GM23338 (cell line): ENCODE data around the gene FMNL1.

Experiments used
- CREB1 ChIP-seq: fragments of 250-450 bp; sonication (Bioruptor Pico); IDR thresholded peaks from 2 replicates; pipeline ENCODE4 v1.5.0; 2020; ENCODE audit warnings: low read depth, mild to moderate bottlenecking, moderate library complexity
- EZH2 ChIP-seq: fragments of 200-600 bp; sonication (generic); IDR thresholded peaks from one replicate; pipeline ENCODE4 v1.8.0; 2017; ENCODE audit warnings: antibody characterized with exemption, mild to moderate bottlenecking, low read depth; ENCODE audit not compliant: unreplicated experiment
- EZH2phosphoT487 ChIP-seq: fragments of 200-600 bp; sonication (generic); IDR thresholded peaks from one replicate; pipeline ENCODE4 v1.8.1; 2018; ENCODE audit warnings: antibody characterized with exemption; ENCODE audit not compliant: unreplicated experiment
- JUNB ChIP-seq: IDR thresholded peaks from one replicate; pipeline ENCODE4 v1.6.1; 2016; ENCODE audit warnings: antibody characterized with exemption; ENCODE audit not compliant: unreplicated experiment
- POLR2AphosphoS5 ChIP-seq: IDR thresholded peaks from 2 replicates; pipeline ENCODE4 v1.6.1; 2016; ENCODE audit warnings: antibody characterized with exemption, low read depth
- TF ChIP-seq, protein P1 (sequence below), 2 experiments: fragments of 200-600 bp in 1 of 2; sonication (generic) in 1 of 2; conservative IDR thresholded peaks; 2 replicates each; pipeline versions ENCODE4 v1.5.1 to v1.6.1; 2016 to 2017; ENCODE audit warnings: antibody characterized with exemption in 2 of 2, low read depth in 2 of 2, mild to moderate bottlenecking in 2 of 2, moderate library complexity in 1 of 2
- TF ChIP-seq, protein P2 (sequence below): IDR thresholded peaks from 2 replicates; pipeline ENCODE4 v1.6.1; 2016; ENCODE audit warnings: antibody characterized with exemption
- TF ChIP-seq, protein P3 (sequence below): fragments of 250-450 bp; sonication (Bioruptor Pico); IDR thresholded peaks from 2 replicates; pipeline ENCODE4 v1.5.0; 2020; ENCODE audit warnings: mild to moderate bottlenecking, moderate library complexity
- TF ChIP-seq, protein P4 (sequence below): IDR thresholded peaks from one replicate; pipeline ENCODE4 v1.6.1; 2018; ENCODE audit warnings: antibody characterized with exemption; ENCODE audit not compliant: unreplicated experiment

DNA sequence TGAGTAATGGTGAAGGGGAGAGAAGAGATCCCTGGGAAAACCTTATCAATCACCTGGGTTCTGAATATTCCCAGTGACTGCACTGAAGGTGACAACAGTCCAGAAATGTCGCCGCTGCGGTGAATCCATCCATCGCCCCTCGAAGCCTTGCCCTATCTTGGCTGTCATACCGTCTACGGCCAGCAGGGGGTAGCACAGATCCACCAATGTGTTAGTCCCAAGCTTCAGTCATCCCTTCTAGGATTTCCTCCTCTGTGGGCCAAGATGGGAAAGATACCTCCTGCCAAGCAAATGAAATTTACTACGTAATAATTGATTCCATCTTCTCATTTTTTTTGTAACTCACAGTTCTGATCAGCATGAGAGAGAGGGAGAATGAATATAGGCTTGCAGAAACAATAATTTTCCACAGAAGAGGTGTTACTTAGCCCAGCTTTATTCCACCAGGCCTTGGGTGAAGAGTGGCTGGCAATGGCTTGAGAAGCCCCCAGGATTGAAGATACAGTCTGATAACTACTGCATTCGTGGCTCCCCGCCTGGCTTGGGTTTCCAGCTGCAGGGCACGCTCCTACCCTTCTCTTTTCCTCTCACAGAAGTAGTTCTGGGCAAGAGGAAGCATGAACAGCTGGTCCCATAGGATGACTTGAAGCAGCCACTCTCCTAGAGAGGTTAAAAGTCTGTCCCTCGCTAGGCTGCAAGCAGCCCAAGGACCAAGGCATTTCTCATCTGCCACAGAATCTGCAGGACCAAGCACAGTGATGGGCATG lies 2.6 kb upstream of the FMNL1 start:
- TF ChIP-seq, protein P1, sequence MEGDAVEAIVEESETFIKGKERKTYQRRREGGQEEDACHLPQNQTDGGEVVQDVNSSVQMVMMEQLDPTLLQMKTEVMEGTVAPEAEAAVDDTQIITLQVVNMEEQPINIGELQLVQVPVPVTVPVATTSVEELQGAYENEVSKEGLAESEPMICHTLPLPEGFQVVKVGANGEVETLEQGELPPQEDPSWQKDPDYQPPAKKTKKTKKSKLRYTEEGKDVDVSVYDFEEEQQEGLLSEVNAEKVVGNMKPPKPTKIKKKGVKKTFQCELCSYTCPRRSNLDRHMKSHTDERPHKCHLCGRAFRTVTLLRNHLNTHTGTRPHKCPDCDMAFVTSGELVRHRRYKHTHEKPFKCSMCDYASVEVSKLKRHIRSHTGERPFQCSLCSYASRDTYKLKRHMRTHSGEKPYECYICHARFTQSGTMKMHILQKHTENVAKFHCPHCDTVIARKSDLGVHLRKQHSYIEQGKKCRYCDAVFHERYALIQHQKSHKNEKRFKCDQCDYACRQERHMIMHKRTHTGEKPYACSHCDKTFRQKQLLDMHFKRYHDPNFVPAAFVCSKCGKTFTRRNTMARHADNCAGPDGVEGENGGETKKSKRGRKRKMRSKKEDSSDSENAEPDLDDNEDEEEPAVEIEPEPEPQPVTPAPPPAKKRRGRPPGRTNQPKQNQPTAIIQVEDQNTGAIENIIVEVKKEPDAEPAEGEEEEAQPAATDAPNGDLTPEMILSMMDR (conservative IDR thresholded peaks at IDR 0.05; ENCODE audit: low read depth in 2 of 2), result peak; percentile 95 to 99
- no peak for TF ChIP-seq EZH2
- TF ChIP-seq, protein P2, sequence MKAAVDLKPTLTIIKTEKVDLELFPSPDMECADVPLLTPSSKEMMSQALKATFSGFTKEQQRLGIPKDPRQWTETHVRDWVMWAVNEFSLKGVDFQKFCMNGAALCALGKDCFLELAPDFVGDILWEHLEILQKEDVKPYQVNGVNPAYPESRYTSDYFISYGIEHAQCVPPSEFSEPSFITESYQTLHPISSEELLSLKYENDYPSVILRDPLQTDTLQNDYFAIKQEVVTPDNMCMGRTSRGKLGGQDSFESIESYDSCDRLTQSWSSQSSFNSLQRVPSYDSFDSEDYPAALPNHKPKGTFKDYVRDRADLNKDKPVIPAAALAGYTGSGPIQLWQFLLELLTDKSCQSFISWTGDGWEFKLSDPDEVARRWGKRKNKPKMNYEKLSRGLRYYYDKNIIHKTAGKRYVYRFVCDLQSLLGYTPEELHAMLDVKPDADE, result no peak
- TF ChIP-seq, protein P3, sequence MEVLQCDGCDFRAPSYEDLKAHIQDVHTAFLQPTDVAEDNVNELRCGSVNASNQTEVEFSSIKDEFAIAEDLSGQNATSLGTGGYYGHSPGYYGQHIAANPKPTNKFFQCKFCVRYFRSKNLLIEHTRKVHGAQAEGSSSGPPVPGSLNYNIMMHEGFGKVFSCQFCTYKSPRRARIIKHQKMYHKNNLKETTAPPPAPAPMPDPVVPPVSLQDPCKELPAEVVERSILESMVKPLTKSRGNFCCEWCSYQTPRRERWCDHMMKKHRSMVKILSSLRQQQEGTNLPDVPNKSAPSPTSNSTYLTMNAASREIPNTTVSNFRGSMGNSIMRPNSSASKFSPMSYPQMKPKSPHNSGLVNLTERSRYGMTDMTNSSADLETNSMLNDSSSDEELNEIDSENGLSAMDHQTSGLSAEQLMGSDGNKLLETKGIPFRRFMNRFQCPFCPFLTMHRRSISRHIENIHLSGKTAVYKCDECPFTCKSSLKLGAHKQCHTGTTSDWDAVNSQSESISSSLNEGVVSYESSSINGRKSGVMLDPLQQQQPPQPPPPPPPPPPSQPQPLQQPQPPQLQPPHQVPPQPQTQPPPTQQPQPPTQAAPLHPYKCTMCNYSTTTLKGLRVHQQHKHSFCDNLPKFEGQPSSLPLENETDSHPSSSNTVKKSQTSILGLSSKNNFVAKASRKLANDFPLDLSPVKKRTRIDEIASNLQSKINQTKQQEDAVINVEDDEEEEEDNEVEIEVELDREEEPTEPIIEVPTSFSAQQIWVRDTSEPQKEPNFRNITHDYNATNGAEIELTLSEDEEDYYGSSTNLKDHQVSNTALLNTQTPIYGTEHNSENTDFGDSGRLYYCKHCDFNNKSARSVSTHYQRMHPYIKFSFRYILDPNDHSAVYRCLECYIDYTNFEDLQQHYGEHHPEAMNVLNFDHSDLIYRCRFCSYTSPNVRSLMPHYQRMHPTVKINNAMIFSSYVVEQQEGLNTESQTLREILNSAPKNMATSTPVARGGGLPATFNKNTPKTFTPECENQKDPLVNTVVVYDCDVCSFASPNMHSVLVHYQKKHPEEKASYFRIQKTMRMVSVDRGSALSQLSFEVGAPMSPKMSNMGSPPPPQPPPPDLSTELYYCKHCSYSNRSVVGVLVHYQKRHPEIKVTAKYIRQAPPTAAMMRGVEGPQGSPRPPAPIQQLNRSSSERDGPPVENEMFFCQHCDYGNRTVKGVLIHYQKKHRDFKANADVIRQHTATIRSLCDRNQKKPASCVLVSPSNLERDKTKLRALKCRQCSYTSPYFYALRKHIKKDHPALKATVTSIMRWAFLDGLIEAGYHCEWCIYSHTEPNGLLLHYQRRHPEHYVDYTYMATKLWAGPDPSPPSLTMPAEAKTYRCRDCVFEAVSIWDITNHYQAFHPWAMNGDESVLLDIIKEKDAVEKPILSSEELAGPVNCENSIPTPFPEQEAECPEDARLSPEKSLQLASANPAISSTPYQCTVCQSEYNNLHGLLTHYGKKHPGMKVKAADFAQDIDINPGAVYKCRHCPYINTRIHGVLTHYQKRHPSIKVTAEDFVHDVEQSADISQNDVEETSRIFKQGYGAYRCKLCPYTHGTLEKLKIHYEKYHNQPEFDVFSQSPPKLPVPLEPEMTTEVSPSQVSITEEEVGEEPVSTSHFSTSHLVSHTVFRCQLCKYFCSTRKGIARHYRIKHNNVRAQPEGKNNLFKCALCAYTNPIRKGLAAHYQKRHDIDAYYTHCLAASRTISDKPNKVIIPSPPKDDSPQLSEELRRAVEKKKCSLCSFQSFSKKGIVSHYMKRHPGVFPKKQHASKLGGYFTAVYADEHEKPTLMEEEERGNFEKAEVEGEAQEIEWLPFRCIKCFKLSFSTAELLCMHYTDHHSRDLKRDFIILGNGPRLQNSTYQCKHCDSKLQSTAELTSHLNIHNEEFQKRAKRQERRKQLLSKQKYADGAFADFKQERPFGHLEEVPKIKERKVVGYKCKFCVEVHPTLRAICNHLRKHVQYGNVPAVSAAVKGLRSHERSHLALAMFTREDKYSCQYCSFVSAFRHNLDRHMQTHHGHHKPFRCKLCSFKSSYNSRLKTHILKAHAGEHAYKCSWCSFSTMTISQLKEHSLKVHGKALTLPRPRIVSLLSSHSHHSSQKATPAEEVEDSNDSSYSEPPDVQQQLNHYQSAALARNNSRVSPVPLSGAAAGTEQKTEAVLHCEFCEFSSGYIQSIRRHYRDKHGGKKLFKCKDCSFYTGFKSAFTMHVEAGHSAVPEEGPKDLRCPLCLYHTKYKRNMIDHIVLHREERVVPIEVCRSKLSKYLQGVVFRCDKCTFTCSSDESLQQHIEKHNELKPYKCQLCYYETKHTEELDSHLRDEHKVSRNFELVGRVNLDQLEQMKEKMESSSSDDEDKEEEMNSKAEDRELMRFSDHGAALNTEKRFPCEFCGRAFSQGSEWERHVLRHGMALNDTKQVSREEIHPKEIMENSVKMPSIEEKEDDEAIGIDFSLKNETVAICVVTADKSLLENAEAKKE (CRISPR knock-in tag), result no peak
- no peak for TF ChIP-seq POLR2AphosphoS5
- TF ChIP-seq EZH2phosphoT487, result no peak
- TF ChIP-seq, protein P4, sequence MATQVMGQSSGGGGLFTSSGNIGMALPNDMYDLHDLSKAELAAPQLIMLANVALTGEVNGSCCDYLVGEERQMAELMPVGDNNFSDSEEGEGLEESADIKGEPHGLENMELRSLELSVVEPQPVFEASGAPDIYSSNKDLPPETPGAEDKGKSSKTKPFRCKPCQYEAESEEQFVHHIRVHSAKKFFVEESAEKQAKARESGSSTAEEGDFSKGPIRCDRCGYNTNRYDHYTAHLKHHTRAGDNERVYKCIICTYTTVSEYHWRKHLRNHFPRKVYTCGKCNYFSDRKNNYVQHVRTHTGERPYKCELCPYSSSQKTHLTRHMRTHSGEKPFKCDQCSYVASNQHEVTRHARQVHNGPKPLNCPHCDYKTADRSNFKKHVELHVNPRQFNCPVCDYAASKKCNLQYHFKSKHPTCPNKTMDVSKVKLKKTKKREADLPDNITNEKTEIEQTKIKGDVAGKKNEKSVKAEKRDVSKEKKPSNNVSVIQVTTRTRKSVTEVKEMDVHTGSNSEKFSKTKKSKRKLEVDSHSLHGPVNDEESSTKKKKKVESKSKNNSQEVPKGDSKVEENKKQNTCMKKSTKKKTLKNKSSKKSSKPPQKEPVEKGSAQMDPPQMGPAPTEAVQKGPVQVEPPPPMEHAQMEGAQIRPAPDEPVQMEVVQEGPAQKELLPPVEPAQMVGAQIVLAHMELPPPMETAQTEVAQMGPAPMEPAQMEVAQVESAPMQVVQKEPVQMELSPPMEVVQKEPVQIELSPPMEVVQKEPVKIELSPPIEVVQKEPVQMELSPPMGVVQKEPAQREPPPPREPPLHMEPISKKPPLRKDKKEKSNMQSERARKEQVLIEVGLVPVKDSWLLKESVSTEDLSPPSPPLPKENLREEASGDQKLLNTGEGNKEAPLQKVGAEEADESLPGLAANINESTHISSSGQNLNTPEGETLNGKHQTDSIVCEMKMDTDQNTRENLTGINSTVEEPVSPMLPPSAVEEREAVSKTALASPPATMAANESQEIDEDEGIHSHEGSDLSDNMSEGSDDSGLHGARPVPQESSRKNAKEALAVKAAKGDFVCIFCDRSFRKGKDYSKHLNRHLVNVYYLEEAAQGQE, result no peak
- no peak for TF ChIP-seq JUNB
- no peak for TF ChIP-seq CREB1 (CRISPR knock-in tag)
